K562 (cell line): Measurements from ENCODE around the gene ASPHD1. TPM values are rescaled to one million over a fixed set of nuclear protein-coding genes. Genes with fewer than 3 reads are reported as not detected.

Experiments used
- ARID3A ChIP-seq: IDR thresholded peaks from 2 replicates; pipeline ENCODE4 v1.6.1; 2012; ENCODE audit warnings: low read depth, low read length, improper control_type of control experiment, borderline replicate concordance
- BHLHE40 ChIP-seq: IDR thresholded peaks from 2 replicates; pipeline ENCODE4 v1.6.1; 2011; ENCODE audit warnings: low read length, improper control_type of control experiment
- CBX2 ChIP-seq: fragments of 200-600 bp; sonication (generic); IDR thresholded peaks from one replicate; pipeline ENCODE4 v1.6.1; 2012; ENCODE audit warnings: mild to moderate bottlenecking, low read length, inconsistent platforms; ENCODE audit not compliant: insufficient read depth, poor library complexity, severe bottlenecking
- E2F3 ChIP-seq: fragments of 250-450 bp; sonication (Bioruptor Pico); IDR thresholded peaks from 2 replicates; pipeline ENCODE4 v1.4.0; 2020; ENCODE audit warnings: mild to moderate bottlenecking
- E2F6 ChIP-seq, 2 experiments: IDR thresholded peaks; 2 replicates each; pipeline ENCODE4 v1.6.1; 2011; ENCODE audit warnings: borderline replicate concordance in 1 of 2, control low read depth in 1 of 2, low read depth in 1 of 2, low read length in 1 of 2, mild to moderate bottlenecking in 1 of 2, mixed read lengths in 1 of 2, moderate library complexity in 1 of 2; ENCODE audit not compliant: insufficient read depth in 1 of 2, insufficient read length in 1 of 2, poor library complexity in 1 of 2, severe bottlenecking in 1 of 2; ENCODE audit errors: extremely low read depth in 1 of 2
- ELF2 ChIP-seq: fragments of 250-450 bp; sonication (Bioruptor Pico); IDR thresholded peaks from 2 replicates; pipeline ENCODE4 v1.5.0; 2021; ENCODE audit warnings: mild to moderate bottlenecking
- FOSL1 ChIP-seq: fragments of 200-800 bp; sonication (Bioruptor generic); conservative IDR thresholded peaks from 2 replicates; pipeline ENCODE4 v1.6.1; 2016; ENCODE audit warnings: missing genetic modification characterization, missing compliant biosample characterization
- FOXJ2 ChIP-seq: fragments of 200-800 bp; sonication (Bioruptor generic); IDR thresholded peaks from 2 replicates; pipeline ENCODE4 v1.6.1; 2016; ENCODE audit warnings: missing genetic modification characterization, missing compliant biosample characterization
- HDAC1 ChIP-seq, 2 experiments: fragments of 450-650 bp; IDR thresholded peaks; 2 replicates each; pipeline ENCODE4 v1.6.1; 2016 to 2017; ENCODE audit warnings: inconsistent platforms in 1 of 2, mild to moderate bottlenecking in 1 of 2, moderate library complexity in 1 of 2
- HMGN3 ChIP-seq: IDR thresholded peaks from 2 replicates; pipeline ENCODE4 v1.6.1; 2011; ENCODE audit warnings: borderline replicate concordance, low read depth, mild to moderate bottlenecking, mixed read lengths, low read length; ENCODE audit not compliant: insufficient read length; ENCODE audit errors: extremely low read depth
- L3MBTL2 ChIP-seq: fragments of 450-650 bp; IDR thresholded peaks from 2 replicates; pipeline ENCODE4 v1.6.1; 2016; ENCODE audit warnings: mild to moderate bottlenecking, moderate library complexity
- RFX7 ChIP-seq: fragments of 250-450 bp; sonication (Bioruptor Pico); IDR thresholded peaks from 2 replicates; pipeline ENCODE4 v1.5.1; 2021; ENCODE audit warnings: mild to moderate bottlenecking
- SMAD3 ChIP-seq: fragments of 450-650 bp; formaldehyde crosslinking; conservative IDR thresholded peaks from 2 replicates; pipeline ENCODE4 v1.4.0; 2020; ENCODE audit warnings: mild to moderate bottlenecking
- SRSF3 ChIP-seq: fragments of 200-400 bp; formaldehyde crosslinking; IDR thresholded peaks from 2 replicates; pipeline ENCODE4 v1.6.1; 2016; ENCODE audit warnings: mild to moderate bottlenecking, low read length, moderate library complexity; ENCODE audit not compliant: insufficient read depth
- TEAD2 ChIP-seq: fragments of 450-650 bp; IDR thresholded peaks from 2 replicates; pipeline ENCODE4 v1.6.1; 2016; ENCODE audit warnings: missing genetic modification characterization, control low read depth, missing compliant biosample characterization
- USF1 ChIP-seq: sonication (generic); formaldehyde crosslinking; IDR thresholded peaks from 2 replicates; pipeline ENCODE4 v1.9.0; 2022; ENCODE audit warnings: mild to moderate bottlenecking, missing genetic modification reagents
- VEZF1 ChIP-seq: fragments of 200-800 bp; sonication (Bioruptor generic); IDR thresholded peaks from 2 replicates; pipeline ENCODE4 v1.6.1; 2017; ENCODE audit warnings: missing genetic modification characterization, missing compliant biosample characterization
- ZBTB5 ChIP-seq: fragments of 450-650 bp; IDR thresholded peaks from 2 replicates; pipeline ENCODE4 v1.6.1; 2017; ENCODE audit warnings: antibody characterized with exemption
- ZNF12 ChIP-seq: sonication (generic); formaldehyde crosslinking; IDR thresholded peaks from 2 replicates; pipeline ENCODE4 v1.4.0; 2020; ENCODE audit warnings: mild to moderate bottlenecking, missing genetic modification reagents
- ZNF431 ChIP-seq: sonication (generic); formaldehyde crosslinking; IDR thresholded peaks from 2 replicates; pipeline ENCODE4 v1.8.0; 2022; ENCODE audit warnings: mild to moderate bottlenecking, missing genetic modification reagents
- ZNF75A ChIP-seq: fragments of 450-650 bp; formaldehyde crosslinking; IDR thresholded peaks from 2 replicates; pipeline ENCODE4 v1.4.0; 2020; ENCODE audit warnings: mild to moderate bottlenecking
- polyA plus RNA-seq, 8 experiments: library from polyadenylated mRNA; depleted of rRNA in 4 of 8; stranded (reverse) in 5 of 8; unstranded in 3 of 8; fragments of >200 nt; fragmentation: Nextera tagmentation in 2 of 8; fragmentation: Illumina TruSeq in 1 of 8; extraction: Ambion mirVana in 2 of 8; extraction: Trizol in 1 of 8; gene quantifications; 2 replicates each; pipeline versions ENCODE4 v1.2.1 to v1.2.3, GENCODE V29; 2011 to 2014; ENCODE audit warnings: inconsistent platforms in 1 of 8, missing spikeins in 1 of 8
- total RNA-seq, 7 experiments: library from RNA; depleted of rRNA in 6 of 7; stranded (reverse); fragments of >200 nt in 6 of 7; fragmentation: Illumina TruSeq in 2 of 7; extraction: Trizol in 2 of 7; gene quantifications; 2 replicates each; pipeline versions ENCODE4 v1.2.1 to v1.2.3, GENCODE V29; 2011 to 2021; ENCODE audit warnings: low replicate concordance in 1 of 7

ASPHD1 gene
- total and polyA plus RNA-seq, 9 of the 15 experiments (the other 6 are each of a cell fraction or from before 2014, with no cell fraction given), result 0.03 to 0.70 (median 0.24) TPM; not detected in 5

- TF ChIP-seq VEZF1 (peak; percentile 58), ELF2 (CRISPR knock-in tag) (no peak), RFX7 (CRISPR knock-in tag) (no peak), BHLHE40 (peak; percentile 55; the same call in 1 of the 2 replicates), ZNF75A (CRISPR knock-in tag) (no peak), FOSL1 (tag) (0 out of 2 replicates have a peak, but pooled peaks have one; percentile 17), SRSF3 (no peak), SMAD3 (CRISPR knock-in tag) (no peak), ZNF431 (CRISPR knock-in tag) (0 out of 2 replicates have a peak, but pooled peaks have one; percentile 37), FOXJ2 (tag) (no peak), E2F3 (CRISPR knock-in tag) (no peak), HMGN3 (peak; percentile 45), USF1 (CRISPR knock-in tag) (peak; percentile 39), CBX2 (no peak), ARID3A (no peak), ZNF12 (CRISPR knock-in tag) (no peak), TEAD2 (tag) (no peak), E2F6 (IDR thresholded peaks at IDR 0.05; ENCODE audit: borderline replicate concordance in 1 of 2, extremely low read depth in 1 of 2, insufficient read depth in 1 of 2, insufficient read length in 1 of 2, low read depth in 1 of 2, low read length in 1 of 2, poor library complexity in 1 of 2, severe bottlenecking in 1 of 2) (peak; percentile 48 to 66), HDAC1 (IDR thresholded peaks at IDR 0.05) (no peak), L3MBTL2 (peak; percentile 74), ZBTB5 (no peak)
These were observed 23.6 kb upstream of the ASPHD1 start (continued) for GRCh38 chr16:29876594-29877249.
